ENCODE results near the gene MAPK8IP1.

GRCh38 chr11:45936511-45937054 lies 51.1 kb downstream of the MAPK8IP1 start:
- TF ChIP-seq ZNF416 (tag by site-specific recombination; IDR thresholded peaks at IDR 0.05) (no peak), ZNF792 (tag by site-specific recombination; IDR thresholded peaks at IDR 0.05) (no peak), ZNF157 (tag by site-specific recombination; IDR thresholded peaks at IDR 0.05) (no peak), ATF2 (tag by site-specific recombination; IDR thresholded peaks at IDR 0.05; ENCODE audit: low read depth) (no peak), ZXDB (tag by site-specific recombination; IDR thresholded peaks at IDR 0.05) (no peak), ZNF624 (tag by site-specific recombination; IDR thresholded peaks at IDR 0.05) (no peak), CTCF (tag by site-specific recombination; IDR thresholded peaks at IDR 0.05) (no peak), GLIS2 (tag by site-specific recombination; IDR thresholded peaks at IDR 0.05) (no peak), ZBTB7A (tag by site-specific recombination; IDR thresholded peaks at IDR 0.05; ENCODE audit: low read depth) (no peak), REST (tag by site-specific recombination; IDR thresholded peaks at IDR 0.05) (no peak), ZNF585B (tag by site-specific recombination; IDR thresholded peaks at IDR 0.05) (no peak), ZNF138 (tag by site-specific recombination; IDR thresholded peaks at IDR 0.05; ENCODE audit: borderline replicate concordance) (no peak), ZNF175 (tag by site-specific recombination; IDR thresholded peaks at IDR 0.05) (no peak), ZNF664 (tag by site-specific recombination; IDR thresholded peaks at IDR 0.05) (no peak)

All from HEK293 (cell line).